HEK293 (cell line): ENCODE data around the gene SYNM.

ENCODE experiments used
- CTCF ChIA-PET: fragments of 350-600 bp; formaldehyde crosslinking; extraction: SDS; loops from one replicate; lab custom pipeline; 2021; ENCODE audit warnings: antibody characterized with exemption; lab: Yijun Ruan, JAX
- POLR2A ChIA-PET: fragments of 300-600 bp; formaldehyde crosslinking; extraction: SDS; loops from one replicate; lab custom pipeline; 2020; ENCODE audit warnings: antibody characterized with exemption, inconsistent platforms; lab: Yijun Ruan, JAX
- H3K27ac ChIP-seq: fragments of 200-500 bp; sonication (Bioruptor generic); 2 replicates; pipeline ENCODE4 v1.5.1; 2014; ENCODE audit warnings: low read depth, low read length, control low read depth, inconsistent platforms; ENCODE audit errors: extremely low read depth
- H3K36me3 ChIP-seq, 2 experiments: fragments of 200-500 bp in 1 of 2; sonication (Bioruptor generic) in 1 of 2; 1 replicate in 1 of 2; 2 replicates in 1 of 2; pipeline ENCODE4 v1.5.1; 2014 to 2017; ENCODE audit warnings: inconsistent platforms in 2 of 2, low read length in 2 of 2; ENCODE audit not compliant: control insufficient read depth in 2 of 2, insufficient read depth in 1 of 2
- H3K4me1 ChIP-seq: fragments of 200-500 bp; sonication (Bioruptor generic); 2 replicates; pipeline ENCODE4 v1.5.1; 2014; ENCODE audit warnings: mild to moderate bottlenecking, low read length, inconsistent platforms; ENCODE audit not compliant: control insufficient read depth, insufficient read depth
- H3K4me3 ChIP-seq: 2 replicates; pipeline ENCODE4 v1.5.1; 2011; ENCODE audit warnings: low read depth, mild to moderate bottlenecking, control low read depth, low read length, moderate library complexity
- H3K9me3 ChIP-seq: fragments of 200-500 bp; sonication (Bioruptor generic); 2 replicates; pipeline ENCODE4 v1.5.1; 2014; ENCODE audit warnings: low read depth, low read length, inconsistent platforms; ENCODE audit not compliant: control insufficient read depth, insufficient read depth
- ATF2 ChIP-seq: fragments of 450-650 bp; formaldehyde crosslinking; IDR thresholded peaks from 2 replicates; pipeline ENCODE4 v1.5.1; 2016; ENCODE audit warnings: missing biosample characterization, missing genetic modification characterization, low read depth
- ELK4 ChIP-seq: IDR thresholded peaks from 2 replicates; pipeline ENCODE4 v1.6.1; 2011; ENCODE audit warnings: mild to moderate bottlenecking, low read depth, low read length, borderline replicate concordance
- GLI2 ChIP-seq: fragments of 450-650 bp; formaldehyde crosslinking; IDR thresholded peaks from 2 replicates; pipeline ENCODE4; 2017; ENCODE audit warnings: missing biosample characterization, missing genetic modification characterization, low read depth, borderline replicate concordance
- KLF10 ChIP-seq: fragments of 450-650 bp; IDR thresholded peaks from 2 replicates; pipeline ENCODE4 v1.5.1; 2018; ENCODE audit warnings: missing biosample characterization, mild to moderate bottlenecking, missing genetic modification characterization
- SCRT2 ChIP-seq: fragments of 450-650 bp; formaldehyde crosslinking; IDR thresholded peaks from 2 replicates; pipeline ENCODE4 v1.5.1; 2016; ENCODE audit warnings: missing biosample characterization, missing genetic modification characterization
- SETDB1 ChIP-seq: IDR thresholded peaks from one replicate; pipeline ENCODE4 v1.6.1; 2017; ENCODE audit warnings: mild to moderate bottlenecking, low read length, moderate library complexity, mixed read lengths; ENCODE audit not compliant: insufficient read length
- TSHZ1 ChIP-seq: fragments of 450-650 bp; formaldehyde crosslinking; IDR thresholded peaks from 2 replicates; pipeline ENCODE4 v1.5.1; 2016; ENCODE audit warnings: missing biosample characterization, missing genetic modification characterization, borderline replicate concordance
- WT1 ChIP-seq: fragments of 450-650 bp; formaldehyde crosslinking; IDR thresholded peaks from 2 replicates; pipeline ENCODE4 v1.5.1; 2016; ENCODE audit warnings: missing biosample characterization, missing genetic modification characterization
- YY1 ChIP-seq: fragments of 450-650 bp; formaldehyde crosslinking; IDR thresholded peaks from 2 replicates; pipeline ENCODE4 v1.5.1; 2018; ENCODE audit warnings: missing biosample characterization, missing genetic modification characterization
- ZBTB17 ChIP-seq: fragments of 450-650 bp; formaldehyde crosslinking; IDR thresholded peaks from 2 replicates; pipeline ENCODE4 v1.5.1; 2016; ENCODE audit warnings: missing biosample characterization, missing genetic modification characterization
- ZBTB48 ChIP-seq: fragments of 450-650 bp; formaldehyde crosslinking; IDR thresholded peaks from 2 replicates; pipeline ENCODE4 v1.5.1; 2016; ENCODE audit warnings: missing biosample characterization, missing genetic modification characterization
- ZFP41 ChIP-seq: fragments of 450-650 bp; formaldehyde crosslinking; IDR thresholded peaks from 2 replicates; pipeline ENCODE4 v1.5.1; 2016; ENCODE audit warnings: missing biosample characterization, missing genetic modification characterization, borderline replicate concordance
- ZIC2 ChIP-seq: fragments of 450-650 bp; formaldehyde crosslinking; IDR thresholded peaks from 2 replicates; pipeline ENCODE4 v1.5.1; 2016; ENCODE audit warnings: missing biosample characterization, missing genetic modification characterization
- ZNF175 ChIP-seq: fragments of 450-650 bp; formaldehyde crosslinking; IDR thresholded peaks from 2 replicates; pipeline ENCODE4 v1.5.1; 2016; ENCODE audit warnings: missing biosample characterization, missing genetic modification characterization
- ZNF19 ChIP-seq: fragments of 450-650 bp; formaldehyde crosslinking; IDR thresholded peaks from 2 replicates; pipeline ENCODE4; 2016; ENCODE audit warnings: missing biosample characterization, missing genetic modification characterization, low read depth
- ZNF221 ChIP-seq: fragments of 450-650 bp; formaldehyde crosslinking; IDR thresholded peaks from 2 replicates; pipeline ENCODE4 v1.5.1; 2017; ENCODE audit warnings: missing biosample characterization, missing genetic modification characterization, borderline replicate concordance
- ZNF302 ChIP-seq: fragments of 450-650 bp; formaldehyde crosslinking; IDR thresholded peaks from 2 replicates; pipeline ENCODE4 v1.5.1; 2016; ENCODE audit warnings: missing biosample characterization, missing genetic modification characterization, low read depth
- ZNF394 ChIP-seq: fragments of 450-650 bp; formaldehyde crosslinking; IDR thresholded peaks from 2 replicates; pipeline ENCODE4 v1.5.1; 2016; ENCODE audit warnings: missing biosample characterization, missing genetic modification characterization, mild to moderate bottlenecking, moderate library complexity, borderline replicate concordance
- ZNF398 ChIP-seq: fragments of 450-650 bp; formaldehyde crosslinking; IDR thresholded peaks from 2 replicates; pipeline ENCODE4 v1.5.1; 2017; ENCODE audit warnings: missing biosample characterization, missing genetic modification characterization
- ZNF433 ChIP-seq: fragments of 450-650 bp; formaldehyde crosslinking; IDR thresholded peaks from 2 replicates; pipeline ENCODE4 v1.5.1; 2016; ENCODE audit warnings: missing biosample characterization, missing genetic modification characterization, low read depth
- ZNF529 ChIP-seq: fragments of 450-650 bp; formaldehyde crosslinking; IDR thresholded peaks from 2 replicates; pipeline ENCODE4 v1.5.1; 2017; ENCODE audit warnings: missing genetic modification characterization, missing biosample characterization; ENCODE audit not compliant: insufficient replicate concordance
- ZNF530 ChIP-seq: fragments of 450-650 bp; formaldehyde crosslinking; IDR thresholded peaks from 2 replicates; pipeline ENCODE4 v1.5.1; 2016; ENCODE audit warnings: low read depth, missing biosample characterization, missing genetic modification characterization
- ZNF600 ChIP-seq: fragments of 450-650 bp; formaldehyde crosslinking; IDR thresholded peaks from 2 replicates; pipeline ENCODE4 v1.5.1; 2016; ENCODE audit warnings: missing biosample characterization, missing genetic modification characterization
- ZNF660 ChIP-seq: fragments of 450-650 bp; IDR thresholded peaks from 2 replicates; pipeline ENCODE4 v1.5.1; 2018; ENCODE audit warnings: missing biosample characterization, mild to moderate bottlenecking, missing genetic modification characterization
- ZNF701 ChIP-seq: fragments of 450-650 bp; formaldehyde crosslinking; IDR thresholded peaks from 2 replicates; pipeline ENCODE4 v1.5.1; 2016; ENCODE audit warnings: missing biosample characterization, missing genetic modification characterization
- ZNF747 ChIP-seq: fragments of 450-650 bp; formaldehyde crosslinking; IDR thresholded peaks from 2 replicates; pipeline ENCODE4 v1.5.1; 2016; ENCODE audit warnings: missing biosample characterization, missing genetic modification characterization
- ZNF777 ChIP-seq: fragments of 450-650 bp; formaldehyde crosslinking; IDR thresholded peaks from 2 replicates; pipeline ENCODE4 v1.5.1; 2017; ENCODE audit warnings: missing biosample characterization, missing genetic modification characterization, borderline replicate concordance
- ZNF792 ChIP-seq: fragments of 450-650 bp; formaldehyde crosslinking; IDR thresholded peaks from 2 replicates; pipeline ENCODE4 v1.5.1; 2016; ENCODE audit warnings: missing biosample characterization, missing genetic modification characterization
- ZNF837 ChIP-seq: fragments of 450-650 bp; formaldehyde crosslinking; IDR thresholded peaks from 2 replicates; pipeline ENCODE4 v1.5.1; 2016; ENCODE audit warnings: missing biosample characterization, missing genetic modification characterization
- ZXDB ChIP-seq: fragments of 450-650 bp; formaldehyde crosslinking; IDR thresholded peaks from 2 replicates; pipeline ENCODE4 v1.5.1; 2016; ENCODE audit warnings: missing biosample characterization, missing genetic modification characterization

The SYNM gene

GRCh38 chr15:99151156-99151555, 46.3 kb downstream of the SYNM start:
- ChIA-PET CTCF (no interaction called here), POLR2A (no interaction called here)
- no peak overlapping the region for H3K27ac ChIP-seq
- peaks cover 0 to 5% of the 10 kb centered on the region in 2 experiments for H3K36me3 ChIP-seq
- H3K4me1 ChIP-seq, result peaks cover 8% of the 10 kb centered on the region
- no peaks in the 10 kb centered on the region for H3K9me3 ChIP-seq
- no peak for TF ChIP-seq KLF10 (tag by site-specific recombination)
- TF ChIP-seq ZNF394, result no peak
- no peak for TF ChIP-seq SETDB1
- no peak for TF ChIP-seq ZBTB48
- TF ChIP-seq ZBTB17 (tag by site-specific recombination), result no peak
- TF ChIP-seq TSHZ1, result no peak
- no peak for TF ChIP-seq ZNF19 (tag by site-specific recombination)
- TF ChIP-seq ZNF175 (tag by site-specific recombination), result no peak
- TF ChIP-seq ZXDB, result no peak
- TF ChIP-seq ZNF529 (tag by site-specific recombination), result no peak
- TF ChIP-seq ATF2 (tag by site-specific recombination), result no peak
- TF ChIP-seq ZNF660 (tag by site-specific recombination), result no peak
- no peak for TF ChIP-seq SCRT2 (tag by site-specific recombination)
- no peak for TF ChIP-seq ZFP41
- TF ChIP-seq ZNF837, result no peak
- no peak for TF ChIP-seq ZNF777 (tag by site-specific recombination)
- TF ChIP-seq ELK4, result no peak
- no peak overlapping the region for H3K4me3 ChIP-seq

- POLR2A ChIA-PET, result no interaction called here
- H3K9me3 ChIP-seq, result no peaks in the 10 kb centered on the region
- H3K27ac ChIP-seq, result no peak overlapping the region
- TF ChIP-seq ZNF221 (tag by site-specific recombination), result no peak
- TF ChIP-seq ZNF529 (tag by site-specific recombination), result no peak
- TF ChIP-seq ZIC2 (tag by site-specific recombination), result no peak
- TF ChIP-seq ZNF530, result no peak
- no peak for TF ChIP-seq GLI2 (tag by site-specific recombination)
- no peak for TF ChIP-seq ZNF302 (tag by site-specific recombination)
- no peak for TF ChIP-seq ZNF433 (tag by site-specific recombination)
- TF ChIP-seq ZNF747 (tag by site-specific recombination), result no peak
- TF ChIP-seq YY1 (tag by site-specific recombination), result no peak
- TF ChIP-seq WT1 (tag by site-specific recombination), result no peak
- TF ChIP-seq ZNF398 (tag by site-specific recombination), result no peak
- TF ChIP-seq ZNF792 (tag by site-specific recombination), result no peak
- TF ChIP-seq ZNF600, result no peak
- no peak for TF ChIP-seq ZNF701 (tag by site-specific recombination)
Measured at GRCh38 chr15:99153026-99153535, 48.2 kb downstream of the SYNM start.

More at GRCh38 chr15:99153026-99153535, 48.2 kb downstream of the SYNM start:
- no peak overlapping the region for H3K4me3 ChIP-seq
- H3K36me3 ChIP-seq, result peaks cover 0 to 3% of the 10 kb centered on the region in 2 experiments
- CTCF ChIA-PET, result no interaction called here
- H3K4me1 ChIP-seq, result peaks cover 8% of the 10 kb centered on the region
